K562 (cell line): ENCODE results near the gene TRAF3IP3. TPM values are rescaled to one million over a fixed set of nuclear protein-coding genes. Genes with fewer than 3 reads are reported as not detected.

Source experiments
- ATAC-seq: fragments of 200-7000 bp; cut with Tn5 transposase; 3 replicates; pipeline ENCODE4 v1.9.1; 2020; ENCODE audit warnings: moderate library complexity
- BruUV-seq: library from RNA; stranded (reverse); fragments of 400-500 nt; replicated peaks from 2 replicates; lab custom pipeline; 2021; lab: Mats Ljungman, UMichigan
- CTCF ChIA-PET: fragments of 300-600 bp; formaldehyde crosslinking; extraction: SDS; loops from one replicate; lab custom pipeline; 2021; ENCODE audit warnings: low intra/inter-chr PET ratio; lab: Yijun Ruan, JAX
- POLR2A ChIA-PET: fragments of 300-600, 350-650 bp; sonication (Branson Sonifier 250); formaldehyde crosslinking; extraction: SDS; loops from one replicate; lab custom pipeline; 2021; ENCODE audit warnings: antibody characterized with exemption, inconsistent platforms; lab: Yijun Ruan, JAX
- DNase-seq, 4 experiments: peaks; one replicate each; pipeline versions ENCODE4 v3.0.0 to v3.0.0-alpha.2; 2011 to 2018; ENCODE audit warnings: low spot score in 3 of 4, mixed read lengths in 3 of 4; ENCODE audit errors: extremely low read depth in 1 of 4
- FAIRE-seq: peaks from 2 replicates; lab custom pipeline; 2011; peaks lifted over from hg19 to GRCh38; lab: Jason Lieb, UNC
- H2AFZ ChIP-seq: 2 replicates; pipeline ENCODE4 v1.6.0; 2011; ENCODE audit warnings: low read depth, low read length, control low read depth, inconsistent platforms
- H3K27ac ChIP-seq: fragments of 200-600 bp; 3 replicates; pipeline ENCODE4 v1.8.0; 2011; ENCODE audit warnings: low read depth, mild to moderate bottlenecking, control low read depth, inconsistent platforms, low read length, moderate library complexity, mixed read lengths; ENCODE audit errors: extremely low read depth
- H3K27me3 ChIP-seq, 2 experiments: fragments of 300-600 bp in 1 of 2; 2 replicates in 1 of 2; 3 replicates in 1 of 2; pipeline versions ENCODE4 v1.6.0 to v1.8.0; 2011; ENCODE audit warnings: inconsistent platforms in 2 of 2, low read length in 2 of 2, mild to moderate bottlenecking in 1 of 2, mixed read lengths in 1 of 2, moderate library complexity in 1 of 2; ENCODE audit not compliant: control insufficient read depth in 2 of 2, insufficient read depth in 2 of 2
- H3K36me3 ChIP-seq: fragments of 300-600 bp; 3 replicates; pipeline ENCODE4 v1.8.0; 2011; ENCODE audit warnings: mild to moderate bottlenecking, low read length, inconsistent platforms; ENCODE audit not compliant: control insufficient read depth, insufficient read depth
- H3K4me1 ChIP-seq, 2 experiments: fragments of 200-600 bp in 1 of 2; replicated peaks in 1 of 2; 2 replicates in 1 of 2; 3 replicates in 1 of 2; pipeline versions ENCODE4 v1.5.1 to v1.8.0; 2011; ENCODE audit warnings: inconsistent platforms in 2 of 2, low read length in 2 of 2, mild to moderate bottlenecking in 1 of 2, mixed read lengths in 1 of 2, moderate library complexity in 1 of 2; ENCODE audit not compliant: control insufficient read depth in 2 of 2, insufficient read depth in 2 of 2
- H3K4me2 ChIP-seq: 2 replicates; pipeline ENCODE4 v1.6.1; 2011; ENCODE audit warnings: low read length, control low read depth, inconsistent platforms, mixed read lengths; ENCODE audit not compliant: insufficient read depth
- H3K4me3 ChIP-seq: fragments of 200-600 bp; sonication (generic), shearing (Covaris generic); 2 replicates; pipeline ENCODE4 v1.5.1; 2016; ENCODE audit warnings: control low read depth, inconsistent platforms
- H3K79me2 ChIP-seq: fragments of 200-600 bp; 3 replicates; pipeline ENCODE4 v1.8.0; 2011; ENCODE audit warnings: low read length, inconsistent platforms; ENCODE audit not compliant: control insufficient read depth, insufficient read depth
- H3K9ac ChIP-seq, 2 experiments: 2 replicates each; pipeline versions ENCODE4 v1.6.0 to v1.6.1; 2011; ENCODE audit warnings: low read depth in 2 of 2, low read length in 2 of 2, control low read depth in 1 of 2, inconsistent platforms in 1 of 2, mild to moderate bottlenecking in 1 of 2, mixed read lengths in 1 of 2; ENCODE audit not compliant: insufficient read depth in 1 of 2
- H3K9me1 ChIP-seq: one replicate; pipeline ENCODE4 v1.6.0; 2011; ENCODE audit warnings: inconsistent platforms, mild to moderate bottlenecking, low read length, moderate library complexity; ENCODE audit not compliant: control insufficient read depth, insufficient read depth
- H3K9me3 ChIP-seq: replicated peaks from 2 replicates; pipeline ENCODE4 v1.5.1; 2011; ENCODE audit warnings: low read depth, low read length, inconsistent platforms; ENCODE audit not compliant: control insufficient read depth, insufficient read depth
- H4K20me1 ChIP-seq: replicated peaks from 2 replicates; pipeline ENCODE4 v1.6.1; 2011; ENCODE audit warnings: low read length, inconsistent platforms, mixed read lengths; ENCODE audit not compliant: control insufficient read depth, insufficient read depth
- ATF3 ChIP-seq, 2 experiments: fragments of 450-650 bp in 1 of 2; sonication (generic) in 1 of 2; formaldehyde crosslinking in 1 of 2; IDR thresholded peaks in 1 of 2; conservative IDR thresholded peaks in 1 of 2; 2 replicates each; pipeline versions ENCODE4 v1.6.1 to v1.8.1; 2016 to 2023; ENCODE audit warnings: mild to moderate bottlenecking in 2 of 2, moderate library complexity in 2 of 2, inconsistent platforms in 1 of 2, missing genetic modification reagents in 1 of 2
- CEBPG ChIP-seq, 3 experiments: fragments of 200-800 bp in 1 of 3; sonication (Bioruptor generic) in 1 of 3; sonication (generic) in 1 of 3; formaldehyde crosslinking in 1 of 3; IDR thresholded peaks in 2 of 3; conservative IDR thresholded peaks in 1 of 3; 2 replicates each; pipeline versions ENCODE4 v1.6.1 to v1.8.0; 2016 to 2022; ENCODE audit warnings: missing compliant biosample characterization in 2 of 3, missing genetic modification characterization in 2 of 3, mild to moderate bottlenecking in 1 of 3, missing genetic modification reagents in 1 of 3
- CTCF ChIP-seq, 3 experiments: IDR thresholded peaks in 2 of 3; conservative IDR thresholded peaks in 1 of 3; 2 replicates each; pipeline ENCODE4 v1.5.1; 2011 to 2012; ENCODE audit warnings: low read length in 3 of 3, mild to moderate bottlenecking in 3 of 3, control low read depth in 2 of 3, improper control_type of control experiment in 1 of 3, inconsistent platforms in 1 of 3, low read depth in 1 of 3, mixed read lengths in 1 of 3, moderate library complexity in 1 of 3; ENCODE audit not compliant: insufficient read depth in 2 of 3
- CTCFL ChIP-seq: IDR thresholded peaks from 2 replicates; pipeline ENCODE4 v1.6.1; 2011; ENCODE audit warnings: borderline replicate concordance, low read depth, mild to moderate bottlenecking, moderate library complexity, low read length; ENCODE audit not compliant: insufficient read depth, poor library complexity, severe bottlenecking
- CXXC5 ChIP-seq: fragments of 250-450 bp; sonication (Bioruptor Pico); IDR thresholded peaks from 2 replicates; pipeline ENCODE4 v1.8.0; 2022; ENCODE audit warnings: inconsistent platforms, mild to moderate bottlenecking, moderate library complexity
- IRF9 ChIP-seq: fragments of 450-650 bp; IDR thresholded peaks from 2 replicates; pipeline ENCODE4 v1.6.1; 2016; ENCODE audit warnings: missing biosample characterization, missing genetic modification characterization
- JUNB ChIP-seq: fragments of 450-650 bp; formaldehyde crosslinking; conservative IDR thresholded peaks from 2 replicates; pipeline ENCODE4 v1.4.0; 2020; ENCODE audit warnings: mild to moderate bottlenecking
- LARP7 ChIP-seq: fragments of 450-650 bp; IDR thresholded peaks from 2 replicates; pipeline ENCODE4 v1.6.1; 2016
- MECOM ChIP-seq: fragments of 250-450 bp; sonication (Bioruptor Pico); IDR thresholded peaks from 2 replicates; pipeline ENCODE4 v1.8.0; 2022; ENCODE audit warnings: inconsistent platforms
- PHF21A ChIP-seq: fragments of 450-650 bp; IDR thresholded peaks from 2 replicates; pipeline ENCODE4 v1.6.1; 2017; ENCODE audit warnings: low read depth, borderline replicate concordance
- SOX6 ChIP-seq: fragments of 450-650 bp; IDR thresholded peaks from 2 replicates; pipeline ENCODE4 v1.6.1; 2014; ENCODE audit warnings: mild to moderate bottlenecking
- TCF3 ChIP-seq: sonication (generic); formaldehyde crosslinking; IDR thresholded peaks from 2 replicates; pipeline ENCODE4 v1.4.0; 2020; ENCODE audit warnings: mild to moderate bottlenecking, missing genetic modification reagents
- ZC3H4 ChIP-seq: sonication (generic); formaldehyde crosslinking; IDR thresholded peaks from 2 replicates; pipeline ENCODE4 v1.9.0; 2021; ENCODE audit warnings: missing genetic modification reagents, borderline replicate concordance
- ZNF324 ChIP-seq: fragments of 250-450 bp; sonication (Bioruptor Pico); IDR thresholded peaks from 2 replicates; pipeline ENCODE4 v1.4.0; 2020; ENCODE audit warnings: mild to moderate bottlenecking
- WGBS: fragments of 100-300 bp; shearing (Covaris generic); methylation state at CpG from one replicate; pipeline ENCODE4 v1.1.6; 2016; ENCODE audit warnings: low coverage, mixed read lengths; ENCODE audit not compliant: insufficient coverage; ENCODE audit errors: missing lambda C conversion rate; 5-methylcytosine and 5-hydroxymethylcytosine counted together
- in situ Hi-C: fragments of 300-500 bp; cut with MboI; formaldehyde crosslinking; loops from 4 replicates; pipeline ENCODE4 v1.15.0; 2018; ENCODE audit warnings: inconsistent platforms, mixed read lengths
- intact Hi-C: fragments of 100-400 bp; cut with micrococcal nuclease; formaldehyde crosslinking; loops from 2 replicates; pipeline ENCODE4 v1.14.2; 2022
- polyA plus RNA-seq, 8 experiments: library from polyadenylated mRNA; depleted of rRNA in 4 of 8; stranded (reverse) in 5 of 8; unstranded in 3 of 8; fragments of >200 nt; fragmentation: Nextera tagmentation in 2 of 8; fragmentation: Illumina TruSeq in 1 of 8; extraction: Ambion mirVana in 2 of 8; extraction: Trizol in 1 of 8; gene quantifications; 2 replicates each; pipeline versions ENCODE4 v1.2.1 to v1.2.3, GENCODE V29; 2011 to 2014; ENCODE audit warnings: inconsistent platforms in 1 of 8, missing spikeins in 1 of 8
- total RNA-seq, 7 experiments: library from RNA; depleted of rRNA in 6 of 7; stranded (reverse); fragments of >200 nt in 6 of 7; fragmentation: Illumina TruSeq in 2 of 7; extraction: Trizol in 2 of 7; gene quantifications; 2 replicates each; pipeline versions ENCODE4 v1.2.1 to v1.2.3, GENCODE V29; 2011 to 2021; ENCODE audit warnings: low replicate concordance in 1 of 7

The TRAF3IP3 gene
- total and polyA plus RNA-seq, 9 of the 15 experiments (the other 6 are each of a cell fraction or from before 2014, with no cell fraction given) = 0.06 to 1.1 (median 0.31) TPM

- ATAC-seq (no peak), FAIRE-seq (no peak), DNase-seq (no peak)
- no peak overlapping the region for H3K4me2 ChIP-seq
- H3K9me1 ChIP-seq = no peaks in the 10 kb centered on the region
- POLR2A ChIA-PET = interaction anchor here (0.7 to 0.9 kb wide), 2 partner anchors 10 to 40 kb away, joined by 3 to 4 read pairs; no protein-coding TSS in a partner anchor
- no peaks in the 10 kb centered on the region for H3K9me3 ChIP-seq
- H4K20me1 ChIP-seq = no peaks in the 10 kb centered on the region
- CTCF ChIA-PET = interaction anchor here (0.7 to 3.2 kb wide), 4 partner anchors 53 to 176 kb away, joined by 3 to 22 read pairs (median 10); no protein-coding TSS in a partner anchor
- H3K27me3 ChIP-seq = peaks cover 9 to 22% of the 10 kb centered on the region in 2 experiments
- in situ Hi-C loops = no loop called here
- H3K36me3 ChIP-seq = no peaks in the 10 kb centered on the region
- H3K27ac ChIP-seq = no peak overlapping the region
- intact Hi-C loops = loop anchor here (1.0 to 10.0 kb wide), 3 partner anchors 53 to 177 kb away; no protein-coding TSS in a partner anchor
- WGBS = 21% methylated on average over 4 of the region's 4 CpGs
- H3K9ac ChIP-seq = no peak overlapping the region
- H3K4me3 ChIP-seq = no peak overlapping the region
- H2AFZ ChIP-seq = no peak overlapping the region
- H3K4me1 ChIP-seq = peaks cover 5 to 7% of the 10 kb centered on the region in 2 experiments; a peak in 4 of 5 replicates
- no TSS peak for BruUV-seq
- no peaks in the 10 kb centered on the region for H3K79me2 ChIP-seq
- TF ChIP-seq PHF21A (no peak), ZC3H4 (CRISPR knock-in tag) (no peak), SOX6 (peak; percentile 62; the same call in 1 of the 2 replicates), ZNF324 (CRISPR knock-in tag) (0 out of 2 replicates have a peak, but pooled peaks have one; percentile 44), IRF9 (tag) (peak; percentile 54; the same call in 1 of the 2 replicates), CTCFL (no peak), JUNB (CRISPR knock-in tag) (0 out of 2 replicates have a peak, but pooled peaks have one; percentile 9), CXXC5 (CRISPR knock-in tag) (no peak), TCF3 (CRISPR knock-in tag) (0 out of 2 replicates have a peak, but pooled peaks have one; percentile 15), MECOM (peak; percentile 25; the same call in 1 of the 2 replicates), ATF3 (IDR thresholded peaks at IDR 0.05) (peak; percentile 66), ATF3 (CRISPR knock-in tag; conservative IDR thresholded peaks at IDR 0.05) (no peak), LARP7 (no peak), CEBPG (CRISPR knock-in tag; IDR thresholded peaks at IDR 0.05) (no peak; the same call in 1 of the 2 replicates), CEBPG (tag; conservative IDR thresholded peaks at IDR 0.05 in 1 of 2, IDR thresholded peaks at IDR 0.05 in 1 of 2) (peak; percentile 91 to 97), CTCF (IDR thresholded peaks at IDR 0.05 in 2 of 3, conservative IDR thresholded peaks at IDR 0.05 in 1 of 3; ENCODE audit: insufficient read depth in 2 of 3, low read depth in 1 of 3, low read length in 3 of 3) (no peak)
These were observed 9.2 kb upstream of the TRAF3IP3 start for GRCh38 chr1:209746451-209747165.
